A549 (cell line): ENCODE results near the gene LGR4. TPM values are rescaled to one million over a fixed set of nuclear protein-coding genes. Genes with fewer than 3 reads are reported as not detected.
A peak's percentile ranks its signal among the peaks of the same experiment; 100 is the strongest.

Experiments
- ATAC-seq, 2 experiments: fragments of 200-7000 bp in 1 of 2; fragments of >200 bp in 1 of 2; cut with Nextera tagmentation in 1 of 2; cut with Tn5 transposase in 1 of 2; 3 replicates each; pipeline versions ENCODE4 v1.8.0 to v1.9.1; 2018 to 2020; ENCODE audit warnings: mild to moderate bottlenecking in 1 of 2, moderate library complexity in 1 of 2
- CTCF ChIA-PET: fragments of 300-600 bp; sonication (Branson Sonifier 250); formaldehyde crosslinking; extraction: SDS; loops from one replicate; lab custom pipeline; 2021; ENCODE audit warnings: antibody characterized with exemption, inconsistent platforms; lab: Yijun Ruan, JAX
- POLR2A ChIA-PET: fragments of 350-600 bp; formaldehyde crosslinking; extraction: SDS; loops from one replicate; lab custom pipeline; 2021; ENCODE audit warnings: antibody characterized with exemption, inconsistent platforms; lab: Yijun Ruan, JAX
- DNase-seq, 2 experiments: peaks; one replicate each; pipeline versions ENCODE4 v3.0.0 to v3.0.0-alpha.2; 2011 to 2016; ENCODE audit warnings: low read depth in 1 of 2, low spot score in 1 of 2
- FAIRE-seq: peaks from 2 replicates; lab custom pipeline; 2011; peaks lifted over from hg19 to GRCh38; lab: Jason Lieb, UNC
- H3K27ac ChIP-seq, 2 experiments: fragments of >200 bp; sonication (Bioruptor Twin); formaldehyde crosslinking; 3 replicates each; pipeline ENCODE4 v1.5.1; 2016 to 2017
- H3K4me1 ChIP-seq: fragments of >200 bp; sonication (Bioruptor Twin); formaldehyde crosslinking; 3 replicates; pipeline ENCODE4 v1.6.1; 2016
- H3K4me2 ChIP-seq: fragments of >200 bp; sonication (Bioruptor Twin); formaldehyde crosslinking; 3 replicates; pipeline ENCODE4 v1.6.1; 2016
- H3K4me3 ChIP-seq: fragments of >200 bp; sonication (Bioruptor Twin); formaldehyde crosslinking; 3 replicates; pipeline ENCODE4 v1.5.1; 2016
- H3K9me3 ChIP-seq: fragments of >200 bp; sonication (Bioruptor Twin); formaldehyde crosslinking; 3 replicates; pipeline ENCODE4 v1.6.1; 2016
- BCL3 ChIP-seq: fragments of >200 bp; sonication (Bioruptor Twin); formaldehyde crosslinking; IDR thresholded peaks from 3 replicates; pipeline ENCODE4 v1.6.1; 2016
- CBX8 ChIP-seq: fragments of 200-600 bp; sonication (generic); IDR thresholded peaks from 2 replicates; pipeline ENCODE4 v1.6.1; 2016
- CEBPB ChIP-seq, 2 experiments: fragments of >200 bp in 1 of 2; sonication (Bioruptor Twin) in 1 of 2; formaldehyde crosslinking in 1 of 2; IDR thresholded peaks; 2 replicates each; pipeline ENCODE4 v1.6.1; 2012 to 2016
- CHD2 ChIP-seq: fragments of 150-350 bp; IDR thresholded peaks from 2 replicates; pipeline ENCODE4 v1.6.1; 2014; ENCODE audit warnings: low read length; ENCODE audit not compliant: partially characterized antibody
- CTCF ChIP-seq: fragments of >200 bp; sonication (Bioruptor Twin); formaldehyde crosslinking; IDR thresholded peaks from 3 replicates; pipeline ENCODE4 v1.5.1; 2016
- FOSB ChIP-seq: fragments of 250-450 bp; sonication (Bioruptor Pico); IDR thresholded peaks from 2 replicates; pipeline ENCODE4 v1.5.0; 2020; ENCODE audit warnings: mild to moderate bottlenecking, moderate library complexity
- FOSL2 ChIP-seq, 2 experiments: fragments of 450-650 bp in 1 of 2; fragments of >200 bp in 1 of 2; sonication (Bioruptor Twin) in 1 of 2; formaldehyde crosslinking; IDR thresholded peaks; 2 replicates each; pipeline versions ENCODE4 v1.5.0 to v1.6.1; 2016 to 2020; ENCODE audit warnings: mild to moderate bottlenecking in 1 of 2, moderate library complexity in 1 of 2
- HEYL ChIP-seq: fragments of 250-450 bp; sonication (Bioruptor Pico); IDR thresholded peaks from 2 replicates; pipeline ENCODE4 v1.8.0; 2021; ENCODE audit warnings: mild to moderate bottlenecking, moderate library complexity
- JUNB ChIP-seq: fragments of >200 bp; sonication (Bioruptor Twin); formaldehyde crosslinking; IDR thresholded peaks from 2 replicates; pipeline ENCODE4 v1.6.1; 2016
- KDM5A ChIP-seq: fragments of 200-600 bp; sonication (generic); IDR thresholded peaks from 2 replicates; pipeline ENCODE4 v1.6.1; 2016; ENCODE audit warnings: antibody characterized with exemption, mild to moderate bottlenecking
- MAZ ChIP-seq: fragments of 150-350 bp; IDR thresholded peaks from 2 replicates; pipeline ENCODE4 v1.6.1; 2014; ENCODE audit warnings: antibody characterized with exemption, low read depth, low read length, borderline replicate concordance
- NFE2L2 ChIP-seq: fragments of 150-350 bp; conservative IDR thresholded peaks from 2 replicates; pipeline ENCODE4 v1.6.1; 2014; ENCODE audit warnings: low read length
- NR3C1 ChIP-seq: fragments of >200 bp; sonication (Bioruptor Twin); formaldehyde crosslinking; IDR thresholded peaks from 3 replicates; pipeline ENCODE4 v1.6.1; 2017
- POLR2A ChIP-seq: IDR thresholded peaks from 2 replicates; pipeline ENCODE4 v1.6.1; 2012; ENCODE audit warnings: mild to moderate bottlenecking, low read length
- RAD21 ChIP-seq, 2 experiments: fragments of >200 bp in 1 of 2; sonication (Bioruptor Twin) in 1 of 2; formaldehyde crosslinking in 1 of 2; IDR thresholded peaks in 1 of 2; conservative IDR thresholded peaks in 1 of 2; 2 replicates in 1 of 2; 3 replicates in 1 of 2; pipeline ENCODE4 v1.6.1; 2012 to 2018; ENCODE audit warnings: inconsistent platforms in 1 of 2
- REST ChIP-seq: fragments of 200-600 bp; sonication (generic); IDR thresholded peaks from 2 replicates; pipeline ENCODE4 v1.6.1; 2016; ENCODE audit warnings: antibody characterized with exemption, mild to moderate bottlenecking, moderate library complexity
- SMC3 ChIP-seq: fragments of >200 bp; sonication (Bioruptor Twin); formaldehyde crosslinking; IDR thresholded peaks from 3 replicates; pipeline ENCODE4 v1.6.1; 2018; ENCODE audit warnings: inconsistent platforms
- SREBF2 ChIP-seq: fragments of 450-650 bp; IDR thresholded peaks from 2 replicates; pipeline ENCODE4 v1.6.1; 2014; ENCODE audit warnings: mild to moderate bottlenecking, moderate library complexity
- ZC3H11A ChIP-seq: fragments of 450-650 bp; IDR thresholded peaks from 2 replicates; pipeline ENCODE4 v1.6.1; 2014; ENCODE audit warnings: antibody characterized with exemption, mild to moderate bottlenecking
- ZFP36 ChIP-seq: fragments of 450-650 bp; IDR thresholded peaks from 2 replicates; pipeline ENCODE4 v1.6.1; 2014; ENCODE audit warnings: borderline replicate concordance; ENCODE audit not compliant: partially characterized antibody
- ZNF302 ChIP-seq: fragments of 250-450 bp; sonication (Bioruptor Pico); IDR thresholded peaks from 2 replicates; pipeline ENCODE4 v1.9.0; 2021; ENCODE audit warnings: inconsistent platforms, mild to moderate bottlenecking, moderate library complexity
- ZSCAN20 ChIP-seq: fragments of 250-450 bp; sonication (Bioruptor Pico); IDR thresholded peaks from 2 replicates; pipeline ENCODE4 v1.8.0; 2022; ENCODE audit warnings: mild to moderate bottlenecking, moderate library complexity
- WGBS: methylation state at CpG from one replicate; pipeline ENCODE4 v1.1.6; 2017; ENCODE audit errors: missing lambda C conversion rate; 5-methylcytosine and 5-hydroxymethylcytosine counted together
- polyA plus RNA-seq, 4 experiments: library from polyadenylated mRNA; depleted of rRNA in 3 of 4; stranded (reverse); fragments of >200 nt; fragmentation: RNase III in 1 of 4; extraction: RNeasy Plus Mini Kit Qiagen cat#74134 plus additional on column Dnase treatment in 1 of 4; gene quantifications; 2 replicates in 3 of 4; 3 replicates in 1 of 4; pipeline ENCODE4 v1.2.3, GENCODE V29; 2011 to 2017

Gene LGR4
- polyA plus RNA-seq, 2 of the 4 experiments (the other 2 are of a cell fraction): 41.2 to 130 TPM

GRCh38 chr11:27431808-27432207, 40.8 kb downstream of the LGR4 start:
- H3K9me3 ChIP-seq: no peaks in the 10 kb centered on the region
- no peak for DNase-seq
- peaks cover 72% of the 10 kb centered on the region for H3K4me1 ChIP-seq
- H3K4me2 ChIP-seq: peak overlapping the region; percentile 54; the same call in 2 of the 3 replicates
- no peak for FAIRE-seq
- 98% methylated on average over 2 of the region's 2 CpGs for WGBS
- no peak overlapping the region for H3K27ac ChIP-seq
- H3K4me3 ChIP-seq: no peak overlapping the region
- POLR2A ChIA-PET: no interaction called here
- no peak; a peak in 1 of 6 replicates for ATAC-seq
- 0 out of 2 replicates have a peak, but pooled peaks have one; percentile 1 for TF ChIP-seq NFE2L2
- TF ChIP-seq SREBF2: no peak
- no peak for TF ChIP-seq JUNB
- TF ChIP-seq CEBPB (IDR thresholded peaks at IDR 0.05): no peak
- no peak for TF ChIP-seq CBX8
- no peak for TF ChIP-seq KDM5A
- CTCF ChIA-PET: interaction anchor here (1.2 to 1.3 kb wide), 2 partner anchors 10 to 13 kb away, joined by 3 read pairs; no protein-coding TSS in a partner anchor

- ChIA-PET POLR2A (interaction anchor here (0.7 kb wide), 1 partner anchor 82 kb away, joined by 4 read pairs; no protein-coding TSS in a partner anchor), CTCF (interaction anchor here (0.9 to 1.0 kb wide), 2 partner anchors 133 to 270 kb away, joined by 3 read pairs; no protein-coding TSS in a partner anchor)
- Histone ChIP-seq H3K4me2 (peak overlapping the region; percentile 54), H3K4me3 (no peak overlapping the region), H3K27ac (peak overlapping the region; percentile 38 to 75; a peak in 5 of 6 replicates), H3K9me3 (no peaks in the 10 kb centered on the region), H3K4me1 (peaks cover 70% of the 10 kb centered on the region)
- ATAC-seq (peak; percentile 68 to 73; a peak in 5 of 6 replicates), DNase-seq (peak in 1 of 2 experiments; percentile 19), FAIRE-seq (no peak)
- 28% methylated on average over 5 of the region's 5 CpGs for WGBS
- no peak for TF ChIP-seq BCL3
- no peak for TF ChIP-seq NR3C1
Measured at GRCh38 chr11:27429761-27430393, 42.7 kb downstream of the LGR4 start.

- no peaks in the 10 kb centered on the region for H3K9me3 ChIP-seq
- no peak overlapping the region for H3K4me3 ChIP-seq
- 62% methylated on average over 7 of the region's 7 CpGs for WGBS
- no peak for FAIRE-seq
- H3K4me1 ChIP-seq: peaks cover 77% of the 10 kb centered on the region
- no peak for ATAC-seq
- peak overlapping the region; percentile 15 to 43; a peak in 4 of 6 replicates for H3K27ac ChIP-seq
- DNase-seq: no peak
- ChIA-PET CTCF (interaction anchor here (0.6 to 1.1 kb wide), 4 partner anchors 19 to 244 kb away, joined by 3 to 4 read pairs (median 4); no protein-coding TSS in a partner anchor), POLR2A (no interaction called here)
- peak overlapping the region; percentile 36; the same call in 2 of the 3 replicates for H3K4me2 ChIP-seq
- no peak for TF ChIP-seq ZNF302 (CRISPR knock-in tag)
- no peak for TF ChIP-seq FOSB (CRISPR knock-in tag)
- TF ChIP-seq MAZ: no peak
- TF ChIP-seq HEYL (CRISPR knock-in tag): no peak
- no peak for TF ChIP-seq SMC3
- no peak for TF ChIP-seq ZSCAN20 (CRISPR knock-in tag)
- no peak for TF ChIP-seq CHD2
- no peak for TF ChIP-seq POLR2A
- TF ChIP-seq FOSL2 (IDR thresholded peaks at IDR 0.05): no peak
- TF ChIP-seq FOSL2 (CRISPR knock-in tag; IDR thresholded peaks at IDR 0.05): no peak
- TF ChIP-seq KDM5A: no peak
- TF ChIP-seq RAD21 (conservative IDR thresholded peaks at IDR 0.05 in 1 of 2, IDR thresholded peaks at IDR 0.05 in 1 of 2): no peak
- TF ChIP-seq ZC3H11A: no peak
- no peak for TF ChIP-seq REST
- no peak for TF ChIP-seq CTCF
- no peak for TF ChIP-seq ZFP36
- TF ChIP-seq NR3C1: no peak
- TF ChIP-seq SREBF2: no peak
- TF ChIP-seq, all 56 proteins: peak for 0
Measured at GRCh38 chr11:27427183-27427980, 45.2 kb downstream of the LGR4 start.
